PC-9 (cell line): ENCODE data around the gene ARR3. TPM values are rescaled to one million over a fixed set of nuclear protein-coding genes. Genes with fewer than 3 reads are reported as not detected.
A peak's percentile ranks its signal among the peaks of the same experiment; 100 is the strongest.

Source experiments
- BruUV-seq: library from RNA; stranded (reverse); fragments of 400-500 nt; replicated peaks from 2 replicates; lab custom pipeline; 2021; lab: Mats Ljungman, UMichigan
- CTCF ChIA-PET: fragments of 300-600 bp; sonication (Branson Sonifier 250); formaldehyde crosslinking; loops from one replicate; lab custom pipeline; 2022; ENCODE audit warnings: antibody characterized with exemption; lab: Charles Lee
- POLR2A ChIA-PET: fragments of 300-600 bp; sonication (Branson Sonifier 250); formaldehyde crosslinking; loops from one replicate; lab custom pipeline; 2022; ENCODE audit warnings: antibody characterized with exemption; ENCODE audit not compliant: unreplicated experiment; lab: Charles Lee
- DNase-seq, 2 experiments: peaks; one replicate each; pipeline versions ENCODE4 v3.0.0 to v3.0.0-alpha.2; 2015 to 2022; ENCODE audit warnings: mixed read lengths in 1 of 2
- H2AFZ ChIP-seq: fragments of 200-600 bp; sonication (generic); 2 replicates; pipeline ENCODE4 v1.8.1; 2017; ENCODE audit warnings: antibody characterized with exemption
- H3F3A ChIP-seq: fragments of 200-600 bp; sonication (generic); 2 replicates; pipeline ENCODE4 v1.8.1; 2017; ENCODE audit warnings: antibody characterized with exemption, mild to moderate bottlenecking, low read depth; ENCODE audit not compliant: insufficient read depth
- H3K27ac ChIP-seq: fragments of 200-600 bp; sonication (generic); 2 replicates; pipeline ENCODE4 v1.6.1; 2016; ENCODE audit warnings: mixed run types
- H3K27me3 ChIP-seq: fragments of 200-600 bp; sonication (generic); 2 replicates; pipeline ENCODE4 v1.6.1; 2016; ENCODE audit warnings: low read depth, mixed run types; ENCODE audit not compliant: insufficient read depth
- H3K36me3 ChIP-seq: fragments of 200-600 bp; sonication (generic); 2 replicates; pipeline ENCODE4 v1.6.1; 2016; ENCODE audit warnings: low read depth, mixed run types
- H3K4me1 ChIP-seq: fragments of 200-600 bp; sonication (generic); replicated peaks from 2 replicates; pipeline ENCODE4 v1.6.1; 2016; ENCODE audit warnings: mixed run types; ENCODE audit not compliant: insufficient read depth
- H3K4me2 ChIP-seq: fragments of 200-600 bp; sonication (generic); 2 replicates; pipeline ENCODE4 v1.6.1; 2017; ENCODE audit warnings: mixed run types
- H3K4me3 ChIP-seq: fragments of 200-600 bp; sonication (generic); 2 replicates; pipeline ENCODE4 v1.6.1; 2016; ENCODE audit warnings: mixed run types
- H3K79me2 ChIP-seq: fragments of 200-600 bp; sonication (generic); 2 replicates; pipeline ENCODE4 v1.6.1; 2017; ENCODE audit warnings: low read depth, mixed run types
- H3K9me2 ChIP-seq: fragments of 200-600 bp; sonication (generic); 2 replicates; pipeline ENCODE4 v1.8.1; 2017; ENCODE audit warnings: mild to moderate bottlenecking; ENCODE audit not compliant: insufficient read depth
- H3K9me3 ChIP-seq: fragments of 200-600 bp; sonication (generic); 2 replicates; pipeline ENCODE4 v1.8.1; 2016; ENCODE audit warnings: low read depth; ENCODE audit not compliant: insufficient read depth
- H4K20me1 ChIP-seq: fragments of 200-600 bp; sonication (generic); 2 replicates; pipeline ENCODE4 v1.8.1; 2017; ENCODE audit not compliant: insufficient read depth
- CTCF ChIP-seq: fragments of 200-600 bp; sonication (generic); conservative IDR thresholded peaks from 2 replicates; pipeline ENCODE4 v1.6.1; 2017; ENCODE audit warnings: mixed run types, antibody characterized with exemption, mild to moderate bottlenecking, moderate library complexity
- EZH2 ChIP-seq: fragments of 200-600 bp; sonication (generic); IDR thresholded peaks from 2 replicates; pipeline ENCODE4 v1.8.0; 2017; ENCODE audit warnings: antibody characterized with exemption, low read depth
- intact Hi-C: fragments of 100-400 bp; cut with micrococcal nuclease; formaldehyde crosslinking; loops from one replicate; pipeline ENCODE4 v1.10.0; 2022; ENCODE audit not compliant: unreplicated experiment
- total RNA-seq: library from RNA; stranded (reverse); gene quantifications from 2 replicates; pipeline ENCODE4 v1.2.3, GENCODE V29; 2021

Gene ARR3
- total RNA-seq, 1 experiment from 2014 or later, result not detected

- H3F3A ChIP-seq, result 0 out of 2 replicates have a peak, but pooled peaks cover 3% of the 10 kb centered on the region
- H3K9me2 ChIP-seq, result no peaks in the 10 kb centered on the region
- ChIA-PET CTCF (interaction anchor here (0.9 kb wide), 1 partner anchor 9 kb away, joined by 3 read pairs; no protein-coding TSS in a partner anchor), POLR2A (no interaction called here)
- TF ChIP-seq EZH2 (no peak), CTCF (no peak)
- H2AFZ ChIP-seq, result no peak overlapping the region
- BruUV-seq, result no TSS peak
- peaks cover 24% of the 10 kb centered on the region for H3K4me1 ChIP-seq
- peak overlapping the region; percentile 44; the same call in 1 of the 2 replicates for H3K4me2 ChIP-seq
- H3K36me3 ChIP-seq, result no peaks in the 10 kb centered on the region
- no peaks in the 10 kb centered on the region for H3K79me2 ChIP-seq
- H3K27ac ChIP-seq, result peak overlapping the region; percentile 79
- no peak overlapping the region for H3K4me3 ChIP-seq
- no peaks in the 10 kb centered on the region; the same call in 1 of the 2 replicates for H3K9me3 ChIP-seq
- no peak for DNase-seq
- intact Hi-C loops, result no loop called here
- H4K20me1 ChIP-seq, result no peaks in the 10 kb centered on the region
- H3K27me3 ChIP-seq, result no peaks in the 10 kb centered on the region
These were observed 14.1 kb upstream of the ARR3 start for GRCh38 chrX:70254063-70254400.

- H4K20me1 ChIP-seq, result no peaks in the 10 kb centered on the region
- H3K4me2 ChIP-seq, result no peak overlapping the region
- no peak overlapping the region for H2AFZ ChIP-seq
- ChIA-PET CTCF (no interaction called here), POLR2A (no interaction called here)
- intact Hi-C loops, result no loop called here
- no peak for DNase-seq
- H3K4me3 ChIP-seq, result no peak overlapping the region
- TF ChIP-seq CTCF (no peak), EZH2 (no peak)
- H3K27me3 ChIP-seq, result no peaks in the 10 kb centered on the region
- H3K27ac ChIP-seq, result peak overlapping the region; percentile 79
- no peaks in the 10 kb centered on the region; the same call in 1 of the 2 replicates for H3K9me3 ChIP-seq
- H3K36me3 ChIP-seq, result no peaks in the 10 kb centered on the region
- H3K79me2 ChIP-seq, result no peaks in the 10 kb centered on the region
- H3F3A ChIP-seq, result 0 out of 2 replicates have a peak, but pooled peaks cover 3% of the 10 kb centered on the region
- no peaks in the 10 kb centered on the region for H3K9me2 ChIP-seq
- H3K4me1 ChIP-seq, result peaks cover 24% of the 10 kb centered on the region
- BruUV-seq, result no TSS peak
These were observed 13.2 kb upstream of the ARR3 start for GRCh38 chrX:70254909-70255308.

- Histone ChIP-seq H3K4me2 (no peak overlapping the region), H3K27ac (no peak overlapping the region), H3K9me3 (no peaks in the 10 kb centered on the region; the same call in 1 of the 2 replicates), H3K79me2 (no peaks in the 10 kb centered on the region), H3F3A (0 out of 2 replicates have a peak, but pooled peaks cover 3% of the 10 kb centered on the region), H4K20me1 (no peaks in the 10 kb centered on the region), H3K27me3 (no peaks in the 10 kb centered on the region), H3K36me3 (no peaks in the 10 kb centered on the region), H2AFZ (no peak overlapping the region), H3K4me3 (no peak overlapping the region), H3K4me1 (peaks cover 24% of the 10 kb centered on the region), H3K9me2 (no peaks in the 10 kb centered on the region)
- CTCF ChIA-PET, result no interaction called here
- POLR2A ChIA-PET, result no interaction called here
- no peak for DNase-seq
- TF ChIP-seq CTCF, result no peak
- TF ChIP-seq EZH2, result no peak
- intact Hi-C loops, result no loop called here
- BruUV-seq, result no TSS peak
These were observed 12.7 kb upstream of the ARR3 start for GRCh38 chrX:70255452-70255851.
